ENCODE data around the gene NAP1L4. TPM values are rescaled to one million over a fixed set of nuclear protein-coding genes. Genes with fewer than 3 reads are reported as not detected.

NAP1L4 gene
- total RNA-seq, 2 experiments from 2014 or later, result 262 to 285 TPM

GRCh38 chr11:2932850-2933251 lies 59.3 kb downstream of the NAP1L4 start:
- H3K4me3 Mint-ChIP-seq, result no peak overlapping the region
- H3K9me3 Mint-ChIP-seq, result peaks cover 5% of the 10 kb centered on the region
- DNase-seq (peak in 2 of 14 experiments; percentile 63 to 73), ATAC-seq (ENCODE audit: poor library complexity) (no peak)
- TF ChIP-seq CTCF (IDR thresholded peaks at IDR 0.05), result no peak
- no peak overlapping the region for H3K27ac Mint-ChIP-seq
- H3K4me1 Mint-ChIP-seq (ENCODE audit: low read depth), result peaks cover 20% of the 10 kb centered on the region
- H3K36me3 Mint-ChIP-seq (ENCODE audit: low read depth), result peaks cover 8% of the 10 kb centered on the region
- H3K27me3 ChIP-seq (ENCODE audit: control insufficient read depth in 1 of 2, insufficient read depth in 2 of 2, low read length in 2 of 2), result peaks cover 13 to 16% of the 10 kb centered on the region in 2 experiments
- ChIA-PET CTCF (interaction anchor here (1.4 to 1.5 kb wide), 2 partner anchors 401 to 627 kb away, joined by 3 to 8 read pairs; no protein-coding TSS in a partner anchor), POLR2A (interaction anchor here (1.0 kb wide), 1 partner anchor 487 kb away, joined by 3 read pairs; no protein-coding TSS in a partner anchor)
- intact Hi-C loops (cut with DNase I, micrococcal nuclease), result no loop called here
- no peak overlapping the region for H3K27ac ChIP-seq (ENCODE audit: low read depth in 1 of 2, low read length in 2 of 2)
- H3K4me3 ChIP-seq (ENCODE audit: low read length), result no peak overlapping the region
- no peaks in the 10 kb centered on the region for H3K36me3 ChIP-seq (ENCODE audit: insufficient read depth, low read length)
- H3K27me3 Mint-ChIP-seq, result peaks cover 20% of the 10 kb centered on the region
- H3K9me3 ChIP-seq (ENCODE audit: control insufficient read depth in 1 of 2, insufficient read depth in 1 of 2, low read length in 2 of 2), result peaks cover 6 to 11% of the 10 kb centered on the region in 2 experiments
- peaks cover 44% of the 10 kb centered on the region for H3K4me1 ChIP-seq (ENCODE audit: insufficient read depth, low read length)

GRCh38 chr11:2931771-2932738 lies 60.1 kb downstream of the NAP1L4 start:
- Mint-ChIP-seq H3K27ac (no peak overlapping the region), H3K4me1 (ENCODE audit: low read depth) (peaks cover 24% of the 10 kb centered on the region), H3K4me3 (no peak overlapping the region), H3K9me3 (no peaks in the 10 kb centered on the region), H3K27me3 (peaks cover 26% of the 10 kb centered on the region), H3K36me3 (ENCODE audit: low read depth) (peaks cover 2% of the 10 kb centered on the region)
- H3K36me3 ChIP-seq (ENCODE audit: insufficient read depth, low read length), result no peaks in the 10 kb centered on the region
- DNase-seq (no peak), ATAC-seq (ENCODE audit: poor library complexity) (no peak)
- H3K27ac ChIP-seq (ENCODE audit: low read depth in 1 of 2, low read length in 2 of 2), result no peak overlapping the region
- CTCF ChIA-PET, result no interaction called here
- peaks cover 0 to 10% of the 10 kb centered on the region in 2 experiments for H3K9me3 ChIP-seq (ENCODE audit: control insufficient read depth in 1 of 2, insufficient read depth in 1 of 2, low read length in 2 of 2)
- H3K4me1 ChIP-seq (ENCODE audit: insufficient read depth, low read length), result peaks cover 48% of the 10 kb centered on the region
- peaks cover 20 to 21% of the 10 kb centered on the region in 2 experiments for H3K27me3 ChIP-seq (ENCODE audit: control insufficient read depth in 1 of 2, insufficient read depth in 2 of 2, low read length in 2 of 2)
- POLR2A ChIA-PET, result interaction anchor here (0.6 kb wide), 1 partner anchor 447 kb away, joined by 3 read pairs; the partner anchor contains the start of gene ZNF195
- no peak overlapping the region for H3K4me3 ChIP-seq (ENCODE audit: low read length)
- intact Hi-C loops (cut with DNase I, micrococcal nuclease), result loop anchor here in 1 of 2 experiments (2.0 kb wide), 1 partner anchor 159 kb away; no protein-coding TSS in a partner anchor
- no peak for TF ChIP-seq CTCF (IDR thresholded peaks at IDR 0.05)

GRCh38 chr11:2931420-2931746 lies 60.7 kb downstream of the NAP1L4 start:
- intact Hi-C loops (cut with DNase I, micrococcal nuclease), result loop anchor here in 1 of 2 experiments (2.0 kb wide), 1 partner anchor 159 kb away; no protein-coding TSS in a partner anchor
- ATAC-seq (ENCODE audit: poor library complexity) (no peak), DNase-seq (no peak)
- CTCF ChIA-PET, result no interaction called here
- H3K4me3 Mint-ChIP-seq, result no peak overlapping the region
- POLR2A ChIA-PET, result interaction anchor here (0.6 kb wide), 1 partner anchor 448 kb away, joined by 3 read pairs; the partner anchor contains the start of gene ZNF195
- peaks cover 24% of the 10 kb centered on the region for H3K4me1 Mint-ChIP-seq (ENCODE audit: low read depth)
- no peak overlapping the region for H3K27ac Mint-ChIP-seq
- no peaks in the 10 kb centered on the region for H3K36me3 Mint-ChIP-seq (ENCODE audit: low read depth)
- H3K27me3 Mint-ChIP-seq, result peaks cover 30% of the 10 kb centered on the region
- Histone ChIP-seq H3K36me3 (ENCODE audit: insufficient read depth, low read length) (no peaks in the 10 kb centered on the region), H3K4me1 (ENCODE audit: insufficient read depth, low read length) (peaks cover 48% of the 10 kb centered on the region), H3K9me3 (ENCODE audit: control insufficient read depth in 1 of 2, insufficient read depth in 1 of 2, low read length in 2 of 2) (peaks cover 0 to 13% of the 10 kb centered on the region in 2 experiments), H3K27me3 (ENCODE audit: control insufficient read depth in 1 of 2, insufficient read depth in 2 of 2, low read length in 2 of 2) (peaks cover 21 to 24% of the 10 kb centered on the region in 2 experiments), H3K27ac (ENCODE audit: low read depth in 1 of 2, low read length in 2 of 2) (no peak overlapping the region), H3K4me3 (ENCODE audit: low read length) (no peak overlapping the region)
- no peak for TF ChIP-seq CTCF (IDR thresholded peaks at IDR 0.05)
- H3K9me3 Mint-ChIP-seq, result no peaks in the 10 kb centered on the region
